ENCODE results near the gene TXNDC17.

The TXNDC17 gene

DNA sequence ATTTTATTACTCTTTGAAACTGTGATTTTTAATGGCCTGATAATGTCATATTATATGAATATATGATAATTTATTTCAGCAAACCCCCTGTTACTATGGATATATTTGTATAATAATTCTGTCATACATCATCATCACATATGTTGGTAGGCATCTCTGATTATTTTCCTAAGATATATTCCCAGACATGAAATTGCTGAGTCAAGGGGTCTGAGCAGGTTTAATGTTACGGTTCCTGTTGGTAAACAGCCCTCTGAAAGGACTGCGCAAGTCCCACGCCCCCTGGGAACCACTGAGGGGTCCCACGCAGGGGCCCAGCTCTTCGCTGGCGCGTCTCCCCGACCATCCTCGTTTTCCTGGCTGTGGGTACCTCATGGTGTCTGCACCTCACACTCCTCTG, 48.1 kb downstream of the TXNDC17 start:
- TF ChIP-seq TAF1 (IDR thresholded peaks at IDR 0.05; ENCODE audit: borderline replicate concordance, insufficient read depth, low read length) (no peak), SIN3A (IDR thresholded peaks at IDR 0.05; ENCODE audit: borderline replicate concordance, insufficient read depth, low read length) (no peak), FOXP2 (optimal IDR thresholded peaks at IDR 0.05; ENCODE audit: borderline replicate concordance, extremely low read depth, extremely low read length, insufficient read depth) (no peak), POLR2AphosphoS5 (IDR thresholded peaks at IDR 0.05; ENCODE audit: low read depth, low read length) (no peak)
- TF ChIP-seq, protein P1, sequence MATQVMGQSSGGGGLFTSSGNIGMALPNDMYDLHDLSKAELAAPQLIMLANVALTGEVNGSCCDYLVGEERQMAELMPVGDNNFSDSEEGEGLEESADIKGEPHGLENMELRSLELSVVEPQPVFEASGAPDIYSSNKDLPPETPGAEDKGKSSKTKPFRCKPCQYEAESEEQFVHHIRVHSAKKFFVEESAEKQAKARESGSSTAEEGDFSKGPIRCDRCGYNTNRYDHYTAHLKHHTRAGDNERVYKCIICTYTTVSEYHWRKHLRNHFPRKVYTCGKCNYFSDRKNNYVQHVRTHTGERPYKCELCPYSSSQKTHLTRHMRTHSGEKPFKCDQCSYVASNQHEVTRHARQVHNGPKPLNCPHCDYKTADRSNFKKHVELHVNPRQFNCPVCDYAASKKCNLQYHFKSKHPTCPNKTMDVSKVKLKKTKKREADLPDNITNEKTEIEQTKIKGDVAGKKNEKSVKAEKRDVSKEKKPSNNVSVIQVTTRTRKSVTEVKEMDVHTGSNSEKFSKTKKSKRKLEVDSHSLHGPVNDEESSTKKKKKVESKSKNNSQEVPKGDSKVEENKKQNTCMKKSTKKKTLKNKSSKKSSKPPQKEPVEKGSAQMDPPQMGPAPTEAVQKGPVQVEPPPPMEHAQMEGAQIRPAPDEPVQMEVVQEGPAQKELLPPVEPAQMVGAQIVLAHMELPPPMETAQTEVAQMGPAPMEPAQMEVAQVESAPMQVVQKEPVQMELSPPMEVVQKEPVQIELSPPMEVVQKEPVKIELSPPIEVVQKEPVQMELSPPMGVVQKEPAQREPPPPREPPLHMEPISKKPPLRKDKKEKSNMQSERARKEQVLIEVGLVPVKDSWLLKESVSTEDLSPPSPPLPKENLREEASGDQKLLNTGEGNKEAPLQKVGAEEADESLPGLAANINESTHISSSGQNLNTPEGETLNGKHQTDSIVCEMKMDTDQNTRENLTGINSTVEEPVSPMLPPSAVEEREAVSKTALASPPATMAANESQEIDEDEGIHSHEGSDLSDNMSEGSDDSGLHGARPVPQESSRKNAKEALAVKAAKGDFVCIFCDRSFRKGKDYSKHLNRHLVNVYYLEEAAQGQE (IDR thresholded peaks at IDR 0.05; ENCODE audit: insufficient read depth in 1 of 2, low read depth in 2 of 2, low read length in 2 of 2), result no peak

DNA sequence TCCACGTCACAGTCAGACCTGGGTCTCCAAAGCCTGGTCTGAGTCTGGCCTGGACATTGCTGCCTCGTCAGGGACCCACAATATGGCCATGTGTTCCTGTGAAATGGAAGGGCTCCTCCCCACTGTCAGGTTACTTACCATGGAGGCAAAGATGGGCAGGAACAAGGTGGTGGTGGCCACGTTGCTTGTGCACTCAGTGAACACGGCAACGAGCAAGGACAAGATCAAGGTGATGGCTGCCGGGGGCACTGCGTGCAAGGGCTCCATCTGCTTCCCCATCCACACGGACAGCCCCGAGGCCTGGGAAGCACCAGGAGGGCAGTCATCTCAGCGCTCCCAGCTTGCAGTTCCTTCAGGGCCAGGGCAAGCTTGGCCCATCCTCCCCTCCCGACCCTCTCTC, 49.8 kb downstream of the TXNDC17 start:
- TF ChIP-seq POLR2AphosphoS5 (IDR thresholded peaks at IDR 0.05; ENCODE audit: low read depth, low read length), result no peak
- TF ChIP-seq SIN3A (IDR thresholded peaks at IDR 0.05; ENCODE audit: borderline replicate concordance, insufficient read depth, low read length), result no peak
- TF ChIP-seq, protein P1 (IDR thresholded peaks at IDR 0.05; ENCODE audit: insufficient read depth in 1 of 2, low read depth in 2 of 2, low read length in 2 of 2), result no peak
- TF ChIP-seq FOXP2 (optimal IDR thresholded peaks at IDR 0.05; ENCODE audit: borderline replicate concordance, extremely low read depth, extremely low read length, insufficient read depth), result no peak
- no peak for TF ChIP-seq TAF1 (IDR thresholded peaks at IDR 0.05; ENCODE audit: borderline replicate concordance, insufficient read depth, low read length)

DNA sequence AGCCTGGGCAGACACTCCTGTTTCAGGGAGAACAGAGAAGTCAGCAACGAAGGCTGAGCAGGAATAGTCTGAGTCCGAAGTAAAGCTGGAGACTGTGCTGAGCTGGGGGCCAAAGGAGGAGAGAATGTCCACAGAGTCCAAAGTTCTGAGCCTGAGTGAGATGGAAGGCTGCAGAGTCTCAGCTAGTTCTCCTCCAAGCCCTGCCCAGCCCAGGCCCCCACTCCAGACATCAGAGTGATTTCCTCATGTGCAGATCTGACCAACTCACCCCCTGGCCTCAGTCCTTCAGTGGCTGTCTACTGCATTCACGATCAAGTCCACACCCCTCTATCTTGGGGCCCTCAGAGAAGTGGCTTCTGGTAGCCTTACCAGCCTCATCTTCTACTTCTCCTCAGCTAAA, 50.7 kb downstream of the TXNDC17 start:
- no peak for TF ChIP-seq TAF1 (IDR thresholded peaks at IDR 0.05; ENCODE audit: borderline replicate concordance, insufficient read depth, low read length)
- TF ChIP-seq, protein P1 (IDR thresholded peaks at IDR 0.05; ENCODE audit: insufficient read depth in 1 of 2, low read depth in 2 of 2, low read length in 2 of 2), result no peak
- TF ChIP-seq POLR2AphosphoS5 (IDR thresholded peaks at IDR 0.05; ENCODE audit: low read depth, low read length), result no peak
- TF ChIP-seq FOXP2 (optimal IDR thresholded peaks at IDR 0.05; ENCODE audit: borderline replicate concordance, extremely low read depth, extremely low read length, insufficient read depth), result no peak
- TF ChIP-seq SIN3A (IDR thresholded peaks at IDR 0.05; ENCODE audit: borderline replicate concordance, insufficient read depth, low read length), result no peak

Data from PFSK-1 (cell line).